Mesothelial cell of epicardium (in vitro differentiated cells): ENCODE results near the gene LRIF1. TPM values are rescaled to one million over a fixed set of nuclear protein-coding genes. Genes with fewer than 3 reads are reported as not detected.
A peak's percentile ranks its signal among the peaks of the same experiment; 100 is the strongest.
"Not testable (repeated sequence)": the region's sequence is repeated elsewhere in the genome, so short reads cannot be mapped to it uniquely, and the experiment has no call there.

Experiments
- DNase-seq, 2 experiments: peaks; one replicate each; pipeline ENCODE4 v3.0.0; 2021; ENCODE audit warnings: low spot score in 2 of 2; ENCODE audit not compliant: unreplicated experiment in 2 of 2
- H3K27ac Mint-ChIP-seq: 2 replicates; pipeline ENCODE4 v1.8.0; 2021; ENCODE audit warnings: mixed read lengths
- H3K27me3 Mint-ChIP-seq: 2 replicates; pipeline ENCODE4 v1.8.0; 2021; ENCODE audit warnings: low read depth, mixed read lengths
- H3K36me3 Mint-ChIP-seq: 2 replicates; pipeline ENCODE4 v1.8.0; 2021; ENCODE audit warnings: mixed read lengths
- H3K4me1 Mint-ChIP-seq: 2 replicates; pipeline ENCODE4 v1.8.0; 2021; ENCODE audit warnings: mixed read lengths
- H3K4me3 Mint-ChIP-seq: 2 replicates; pipeline ENCODE4 v1.8.0; 2021; ENCODE audit warnings: mild to moderate bottlenecking, moderate library complexity, mixed read lengths
- H3K9me3 Mint-ChIP-seq: 2 replicates; pipeline ENCODE4 v1.8.0; 2021; ENCODE audit warnings: mixed read lengths
- total RNA-seq: library from RNA; stranded (reverse); gene quantifications from 3 replicates; pipeline ENCODE4 v1.2.1, GENCODE V29; 2021
- TF ChIP-seq, protein P1 (sequence below): fragments of 200-600 bp; sonication (generic); IDR thresholded peaks from one replicate; pipeline ENCODE4 v1.5.0; 2021; ENCODE audit warnings: antibody characterized with exemption; ENCODE audit not compliant: unreplicated experiment

Gene LRIF1, protein sequence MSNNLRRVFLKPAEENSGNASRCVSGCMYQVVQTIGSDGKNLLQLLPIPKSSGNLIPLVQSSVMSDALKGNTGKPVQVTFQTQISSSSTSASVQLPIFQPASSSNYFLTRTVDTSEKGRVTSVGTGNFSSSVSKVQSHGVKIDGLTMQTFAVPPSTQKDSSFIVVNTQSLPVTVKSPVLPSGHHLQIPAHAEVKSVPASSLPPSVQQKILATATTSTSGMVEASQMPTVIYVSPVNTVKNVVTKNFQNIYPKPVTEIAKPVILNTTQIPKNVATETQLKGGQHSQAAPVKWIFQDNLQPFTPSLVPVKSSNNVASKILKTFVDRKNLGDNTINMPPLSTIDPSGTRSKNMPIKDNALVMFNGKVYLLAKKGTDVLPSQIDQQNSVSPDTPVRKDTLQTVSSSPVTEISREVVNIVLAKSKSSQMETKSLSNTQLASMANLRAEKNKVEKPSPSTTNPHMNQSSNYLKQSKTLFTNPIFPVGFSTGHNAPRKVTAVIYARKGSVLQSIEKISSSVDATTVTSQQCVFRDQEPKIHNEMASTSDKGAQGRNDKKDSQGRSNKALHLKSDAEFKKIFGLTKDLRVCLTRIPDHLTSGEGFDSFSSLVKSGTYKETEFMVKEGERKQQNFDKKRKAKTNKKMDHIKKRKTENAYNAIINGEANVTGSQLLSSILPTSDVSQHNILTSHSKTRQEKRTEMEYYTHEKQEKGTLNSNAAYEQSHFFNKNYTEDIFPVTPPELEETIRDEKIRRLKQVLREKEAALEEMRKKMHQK
- 7.8 to 7.9 TPM (median 7.8 TPM) in 3 replicates for total RNA-seq

DNA sequence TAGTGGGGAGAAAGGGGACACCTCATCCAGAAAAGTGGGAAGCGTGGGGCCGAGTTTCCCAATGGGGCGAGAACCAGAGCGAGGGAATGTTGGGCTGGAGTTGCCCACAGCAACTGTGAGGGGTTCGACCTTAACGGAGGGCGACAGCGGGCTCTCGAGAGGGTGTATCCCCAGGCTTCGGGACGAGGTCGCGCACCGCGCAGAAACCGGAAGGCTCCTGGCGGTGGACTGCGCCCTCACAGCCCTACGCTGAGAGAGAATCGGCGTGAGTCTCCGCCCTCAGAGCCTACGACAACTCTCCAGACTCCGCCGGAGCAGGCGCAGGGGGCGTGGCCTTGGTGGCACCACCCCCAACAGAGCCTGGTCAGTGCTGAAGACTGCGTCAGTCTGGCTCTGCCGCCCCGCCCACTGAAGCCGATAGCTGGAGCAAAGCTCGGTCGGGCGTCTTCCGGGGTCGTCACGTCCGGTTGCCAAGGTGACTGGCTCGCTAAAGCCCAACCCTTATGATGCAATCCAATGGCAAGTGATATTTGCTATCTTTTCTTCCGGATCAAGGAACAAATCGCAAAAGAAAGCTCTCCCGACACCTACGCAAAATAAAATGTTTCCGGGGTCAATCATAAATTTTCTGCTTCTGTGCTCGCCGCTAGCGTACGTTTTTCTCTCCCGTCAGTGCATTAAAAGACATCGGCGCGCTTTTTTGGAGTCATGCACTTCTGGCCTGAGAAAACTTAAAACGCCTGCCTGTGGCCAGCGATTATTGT, at the start of gene LRIF1:
TSS of gene LRIF1 (minus strand) at position 232 of the 764 bp plus-strand sequence. CDS start 234 bp downstream, outside the sequence.
- Mint-ChIP-seq H3K36me3 (peaks cover 22% of the 10 kb centered on the region), H3K4me1 (peaks cover 4% of the 10 kb centered on the region), H3K4me3 (peak within 1 kb of the TSS; percentile 86), H3K27me3 (peaks cover 17% of the 10 kb centered on the region), H3K9me3 (peaks cover 46% of the 10 kb centered on the region), H3K27ac (peak within 1 kb of the TSS; percentile 94)
- DNase-seq: peak; percentile 87 to 94
- TF ChIP-seq, protein P1, sequence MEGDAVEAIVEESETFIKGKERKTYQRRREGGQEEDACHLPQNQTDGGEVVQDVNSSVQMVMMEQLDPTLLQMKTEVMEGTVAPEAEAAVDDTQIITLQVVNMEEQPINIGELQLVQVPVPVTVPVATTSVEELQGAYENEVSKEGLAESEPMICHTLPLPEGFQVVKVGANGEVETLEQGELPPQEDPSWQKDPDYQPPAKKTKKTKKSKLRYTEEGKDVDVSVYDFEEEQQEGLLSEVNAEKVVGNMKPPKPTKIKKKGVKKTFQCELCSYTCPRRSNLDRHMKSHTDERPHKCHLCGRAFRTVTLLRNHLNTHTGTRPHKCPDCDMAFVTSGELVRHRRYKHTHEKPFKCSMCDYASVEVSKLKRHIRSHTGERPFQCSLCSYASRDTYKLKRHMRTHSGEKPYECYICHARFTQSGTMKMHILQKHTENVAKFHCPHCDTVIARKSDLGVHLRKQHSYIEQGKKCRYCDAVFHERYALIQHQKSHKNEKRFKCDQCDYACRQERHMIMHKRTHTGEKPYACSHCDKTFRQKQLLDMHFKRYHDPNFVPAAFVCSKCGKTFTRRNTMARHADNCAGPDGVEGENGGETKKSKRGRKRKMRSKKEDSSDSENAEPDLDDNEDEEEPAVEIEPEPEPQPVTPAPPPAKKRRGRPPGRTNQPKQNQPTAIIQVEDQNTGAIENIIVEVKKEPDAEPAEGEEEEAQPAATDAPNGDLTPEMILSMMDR: no peak

DNA sequence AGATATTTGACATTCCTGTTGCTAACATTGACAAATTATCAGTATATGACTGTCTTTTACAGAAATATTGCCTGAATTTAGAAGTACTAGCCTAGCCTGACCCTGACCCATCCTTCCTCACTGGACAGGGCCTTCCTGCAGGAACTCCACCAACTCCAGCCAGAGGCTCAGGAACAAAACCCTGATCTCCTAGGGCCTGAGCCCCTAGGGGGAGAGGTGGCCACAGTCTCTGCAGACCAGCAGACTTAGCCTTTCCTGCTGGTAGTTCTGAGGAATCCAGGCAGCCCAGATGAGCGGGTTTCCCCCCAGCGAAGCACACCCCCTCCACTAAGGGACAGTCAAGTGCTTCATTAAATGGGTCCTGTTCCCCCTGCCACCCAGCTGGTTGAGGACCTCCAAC, 44.3 kb upstream of the LRIF1 start:
- H3K4me1 Mint-ChIP-seq: no peaks in the 10 kb centered on the region
- no peak overlapping the region for H3K27ac Mint-ChIP-seq
- TF ChIP-seq, protein P1: no peak
- no peak overlapping the region for H3K4me3 Mint-ChIP-seq
- H3K36me3 Mint-ChIP-seq: peaks cover 3% of the 10 kb centered on the region
- peaks cover 78% of the 10 kb centered on the region for H3K9me3 Mint-ChIP-seq
- DNase-seq: no peak
- H3K27me3 Mint-ChIP-seq: no peaks in the 10 kb centered on the region

DNA sequence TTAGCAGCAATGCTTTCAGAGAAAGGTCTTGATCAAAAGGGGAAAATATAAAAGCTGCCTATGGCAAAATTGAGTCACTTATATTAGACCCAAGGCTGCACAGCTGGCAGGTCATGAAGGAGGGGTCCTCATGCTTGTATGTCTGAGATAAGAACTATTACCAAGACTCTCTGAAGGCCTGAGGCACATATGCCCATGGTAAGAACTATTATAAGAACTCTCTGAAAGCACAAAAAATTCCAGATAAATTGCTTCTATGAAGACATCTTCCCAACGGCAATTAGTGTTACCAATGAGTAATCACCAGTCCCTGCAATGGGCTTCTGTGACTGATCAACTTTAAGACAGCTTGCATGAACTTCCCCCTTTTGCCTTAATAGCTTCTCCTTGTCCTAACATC, 42.8 kb upstream of the LRIF1 start:
- H3K36me3 Mint-ChIP-seq: peaks cover 3% of the 10 kb centered on the region
- TF ChIP-seq, protein P1: no peak
- H3K9me3 Mint-ChIP-seq: peaks cover 69% of the 10 kb centered on the region

DNA sequence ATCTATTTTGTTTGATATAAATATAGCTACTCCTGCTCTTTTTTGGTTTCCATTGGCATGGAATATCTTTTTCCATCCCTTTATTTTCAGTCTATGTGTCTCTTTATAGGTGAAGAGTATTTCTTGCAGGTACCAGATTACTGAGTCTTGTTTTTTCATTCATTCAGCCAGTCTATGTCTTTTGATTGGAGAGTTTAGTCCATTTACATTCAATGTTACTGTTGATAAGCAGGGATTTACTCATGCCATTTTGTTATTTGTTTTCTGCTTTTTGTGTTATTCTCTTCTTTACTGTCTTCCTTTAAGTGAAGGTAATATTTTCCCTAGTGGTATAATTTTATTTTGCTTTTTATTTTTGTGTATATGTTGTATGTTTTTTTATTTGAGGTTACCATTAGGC, 35.9 kb upstream of the LRIF1 start:
- not testable (repeated sequence) for H3K27me3 Mint-ChIP-seq, H3K4me3 Mint-ChIP-seq, H3K27ac Mint-ChIP-seq, H3K4me1 Mint-ChIP-seq, DNase-seq, H3K36me3 Mint-ChIP-seq
- peaks cover 57% of the 10 kb centered on the region for H3K9me3 Mint-ChIP-seq

More for the DNA sequence above, 42.8 kb upstream of the LRIF1 start:
- H3K4me3 Mint-ChIP-seq: no peak overlapping the region
- H3K4me1 Mint-ChIP-seq: no peaks in the 10 kb centered on the region
- no peaks in the 10 kb centered on the region for H3K27me3 Mint-ChIP-seq
- no peak overlapping the region for H3K27ac Mint-ChIP-seq
- DNase-seq: no peak

DNA sequence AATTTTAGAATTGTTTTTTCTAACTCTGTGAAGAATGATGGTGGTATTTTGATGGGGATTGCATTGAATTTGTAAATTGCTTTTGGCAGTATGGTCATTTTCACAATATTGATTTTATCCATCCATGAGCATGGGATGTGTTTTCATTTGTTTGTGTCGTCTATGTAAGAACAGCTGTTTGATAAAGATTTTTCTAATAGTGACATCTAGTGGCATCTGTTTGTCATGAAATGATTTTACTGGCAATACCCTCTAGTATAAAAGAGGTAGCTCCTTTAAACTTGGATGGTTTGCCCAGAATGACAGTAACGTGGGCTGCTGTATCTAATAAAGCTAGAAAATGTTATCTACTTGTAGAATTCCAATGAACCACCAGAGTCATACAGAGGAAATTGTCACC, 28.6 kb upstream of the LRIF1 start:
- not testable (repeated sequence) for DNase-seq, H3K27ac Mint-ChIP-seq, H3K27me3 Mint-ChIP-seq

DNA sequence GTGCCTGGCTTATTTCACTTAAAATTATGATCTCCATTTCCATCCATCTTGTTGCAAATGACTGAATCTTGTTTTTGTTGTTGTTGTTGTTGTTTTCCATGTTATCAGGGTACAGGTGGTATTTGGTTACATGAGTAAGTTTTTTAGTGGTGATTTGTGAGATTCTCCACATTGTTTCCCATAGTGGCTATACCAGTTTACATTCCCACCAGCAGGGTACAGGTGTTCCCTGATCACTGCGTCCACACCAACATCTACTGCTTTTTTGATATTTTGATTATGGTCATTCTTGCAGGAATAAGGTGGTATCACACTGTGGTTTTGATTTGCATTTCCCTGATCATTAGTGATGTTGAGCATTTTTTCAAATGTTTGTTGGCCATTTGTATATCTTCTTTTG, 27.6 kb upstream of the LRIF1 start:
- H3K4me3 Mint-ChIP-seq, H3K27ac Mint-ChIP-seq, H3K4me1 Mint-ChIP-seq, H3K27me3 Mint-ChIP-seq, H3K36me3 Mint-ChIP-seq, DNase-seq: not testable (repeated sequence)
- H3K9me3 Mint-ChIP-seq: peaks cover 31% of the 10 kb centered on the region

More for the DNA sequence above, 28.6 kb upstream of the LRIF1 start:
- H3K4me1 Mint-ChIP-seq, H3K36me3 Mint-ChIP-seq, H3K4me3 Mint-ChIP-seq: not testable (repeated sequence)
- H3K9me3 Mint-ChIP-seq: peaks cover 37% of the 10 kb centered on the region
